Neural progenitor cell (in vitro differentiated cells): ENCODE data around the gene ILDR2.

Experiments used
- CTCF ChIP-seq: fragments of 200-600 bp; sonication (generic); IDR thresholded peaks from 2 replicates; pipeline ENCODE4 v1.5.1; 2017; ENCODE audit warnings: antibody characterized with exemption, mild to moderate bottlenecking
- EZH2 ChIP-seq: fragments of 200-600 bp; sonication (generic); IDR thresholded peaks from 2 replicates; pipeline ENCODE4 v1.6.1; 2017; ENCODE audit warnings: antibody characterized with exemption, mild to moderate bottlenecking, moderate library complexity
- EZH2phosphoT487 ChIP-seq: fragments of 200-600 bp; sonication (generic); IDR thresholded peaks from 2 replicates; pipeline ENCODE4 v1.6.1; 2017; ENCODE audit warnings: antibody characterized with exemption

- TF ChIP-seq CTCF = no peak
- TF ChIP-seq EZH2 = no peak
- no peak for TF ChIP-seq EZH2phosphoT487
Measured at GRCh38 chr1:166918088-166918955, 57.0 kb downstream of the ILDR2 start.
